ENCODE data around the gene TMEFF1.

DNA sequence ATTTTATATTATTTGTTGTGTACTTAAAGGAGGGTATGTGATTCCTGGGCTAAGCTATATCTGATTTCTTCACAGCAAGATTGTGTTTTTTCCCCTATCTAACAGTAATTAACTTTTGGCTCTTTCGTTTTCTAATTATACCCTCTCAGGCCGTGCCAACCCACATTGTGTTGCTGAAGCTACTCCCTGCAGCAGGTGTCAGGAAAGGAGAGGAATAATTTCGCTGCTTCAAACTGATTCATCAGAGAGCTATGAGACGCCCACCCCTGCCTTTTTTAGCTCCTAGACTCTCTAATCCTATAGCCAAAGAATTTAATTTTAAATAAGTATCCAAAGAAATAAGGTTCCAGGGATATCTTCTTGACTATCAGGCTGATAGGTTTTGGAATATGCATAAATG lies 108.7 kb downstream of the TMEFF1 start:
- TF ChIP-seq, protein P1, sequence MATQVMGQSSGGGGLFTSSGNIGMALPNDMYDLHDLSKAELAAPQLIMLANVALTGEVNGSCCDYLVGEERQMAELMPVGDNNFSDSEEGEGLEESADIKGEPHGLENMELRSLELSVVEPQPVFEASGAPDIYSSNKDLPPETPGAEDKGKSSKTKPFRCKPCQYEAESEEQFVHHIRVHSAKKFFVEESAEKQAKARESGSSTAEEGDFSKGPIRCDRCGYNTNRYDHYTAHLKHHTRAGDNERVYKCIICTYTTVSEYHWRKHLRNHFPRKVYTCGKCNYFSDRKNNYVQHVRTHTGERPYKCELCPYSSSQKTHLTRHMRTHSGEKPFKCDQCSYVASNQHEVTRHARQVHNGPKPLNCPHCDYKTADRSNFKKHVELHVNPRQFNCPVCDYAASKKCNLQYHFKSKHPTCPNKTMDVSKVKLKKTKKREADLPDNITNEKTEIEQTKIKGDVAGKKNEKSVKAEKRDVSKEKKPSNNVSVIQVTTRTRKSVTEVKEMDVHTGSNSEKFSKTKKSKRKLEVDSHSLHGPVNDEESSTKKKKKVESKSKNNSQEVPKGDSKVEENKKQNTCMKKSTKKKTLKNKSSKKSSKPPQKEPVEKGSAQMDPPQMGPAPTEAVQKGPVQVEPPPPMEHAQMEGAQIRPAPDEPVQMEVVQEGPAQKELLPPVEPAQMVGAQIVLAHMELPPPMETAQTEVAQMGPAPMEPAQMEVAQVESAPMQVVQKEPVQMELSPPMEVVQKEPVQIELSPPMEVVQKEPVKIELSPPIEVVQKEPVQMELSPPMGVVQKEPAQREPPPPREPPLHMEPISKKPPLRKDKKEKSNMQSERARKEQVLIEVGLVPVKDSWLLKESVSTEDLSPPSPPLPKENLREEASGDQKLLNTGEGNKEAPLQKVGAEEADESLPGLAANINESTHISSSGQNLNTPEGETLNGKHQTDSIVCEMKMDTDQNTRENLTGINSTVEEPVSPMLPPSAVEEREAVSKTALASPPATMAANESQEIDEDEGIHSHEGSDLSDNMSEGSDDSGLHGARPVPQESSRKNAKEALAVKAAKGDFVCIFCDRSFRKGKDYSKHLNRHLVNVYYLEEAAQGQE (IDR thresholded peaks at IDR 0.05; ENCODE audit: low read depth, low read length), result no peak
- TF ChIP-seq ZNF274 (IDR thresholded peaks at IDR 0.05; ENCODE audit: insufficient read depth, insufficient read length) (no peak), POLR2A (IDR thresholded peaks at IDR 0.05; ENCODE audit: low read depth, low read length) (no peak), POLR2AphosphoS2 (IDR thresholded peaks at IDR 0.05; ENCODE audit: low read depth, low read length) (no peak), POLR2AphosphoS5 (IDR thresholded peaks at IDR 0.05; ENCODE audit: low read length) (no peak), CHD4 (IDR thresholded peaks at IDR 0.05) (no peak), GABPA (IDR thresholded peaks at IDR 0.05; ENCODE audit: low read depth) (no peak), IRF4 (IDR thresholded peaks at IDR 0.05; ENCODE audit: low read depth, low read length) (no peak), RFX5 (IDR thresholded peaks at IDR 0.05; ENCODE audit: low read depth, low read length) (no peak)
- TF ChIP-seq, protein P2, sequence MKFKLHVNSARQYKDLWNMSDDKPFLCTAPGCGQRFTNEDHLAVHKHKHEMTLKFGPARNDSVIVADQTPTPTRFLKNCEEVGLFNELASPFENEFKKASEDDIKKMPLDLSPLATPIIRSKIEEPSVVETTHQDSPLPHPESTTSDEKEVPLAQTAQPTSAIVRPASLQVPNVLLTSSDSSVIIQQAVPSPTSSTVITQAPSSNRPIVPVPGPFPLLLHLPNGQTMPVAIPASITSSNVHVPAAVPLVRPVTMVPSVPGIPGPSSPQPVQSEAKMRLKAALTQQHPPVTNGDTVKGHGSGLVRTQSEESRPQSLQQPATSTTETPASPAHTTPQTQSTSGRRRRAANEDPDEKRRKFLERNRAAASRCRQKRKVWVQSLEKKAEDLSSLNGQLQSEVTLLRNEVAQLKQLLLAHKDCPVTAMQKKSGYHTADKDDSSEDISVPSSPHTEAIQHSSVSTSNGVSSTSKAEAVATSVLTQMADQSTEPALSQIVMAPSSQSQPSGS (IDR thresholded peaks at IDR 0.05; ENCODE audit: low read length), result no peak
- TF ChIP-seq, protein P3, sequence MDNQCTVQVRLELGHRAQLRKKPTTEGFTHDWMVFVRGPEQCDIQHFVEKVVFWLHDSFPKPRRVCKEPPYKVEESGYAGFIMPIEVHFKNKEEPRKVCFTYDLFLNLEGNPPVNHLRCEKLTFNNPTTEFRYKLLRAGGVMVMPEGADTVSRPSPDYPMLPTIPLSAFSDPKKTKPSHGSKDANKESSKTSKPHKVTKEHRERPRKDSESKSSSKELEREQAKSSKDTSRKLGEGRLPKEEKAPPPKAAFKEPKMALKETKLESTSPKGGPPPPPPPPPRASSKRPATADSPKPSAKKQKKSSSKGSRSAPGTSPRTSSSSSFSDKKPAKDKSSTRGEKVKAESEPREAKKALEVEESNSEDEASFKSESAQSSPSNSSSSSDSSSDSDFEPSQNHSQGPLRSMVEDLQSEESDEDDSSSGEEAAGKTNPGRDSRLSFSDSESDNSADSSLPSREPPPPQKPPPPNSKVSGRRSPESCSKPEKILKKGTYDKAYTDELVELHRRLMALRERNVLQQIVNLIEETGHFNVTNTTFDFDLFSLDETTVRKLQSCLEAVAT (IDR thresholded peaks at IDR 0.05), result no peak
- TF ChIP-seq, protein P4, sequence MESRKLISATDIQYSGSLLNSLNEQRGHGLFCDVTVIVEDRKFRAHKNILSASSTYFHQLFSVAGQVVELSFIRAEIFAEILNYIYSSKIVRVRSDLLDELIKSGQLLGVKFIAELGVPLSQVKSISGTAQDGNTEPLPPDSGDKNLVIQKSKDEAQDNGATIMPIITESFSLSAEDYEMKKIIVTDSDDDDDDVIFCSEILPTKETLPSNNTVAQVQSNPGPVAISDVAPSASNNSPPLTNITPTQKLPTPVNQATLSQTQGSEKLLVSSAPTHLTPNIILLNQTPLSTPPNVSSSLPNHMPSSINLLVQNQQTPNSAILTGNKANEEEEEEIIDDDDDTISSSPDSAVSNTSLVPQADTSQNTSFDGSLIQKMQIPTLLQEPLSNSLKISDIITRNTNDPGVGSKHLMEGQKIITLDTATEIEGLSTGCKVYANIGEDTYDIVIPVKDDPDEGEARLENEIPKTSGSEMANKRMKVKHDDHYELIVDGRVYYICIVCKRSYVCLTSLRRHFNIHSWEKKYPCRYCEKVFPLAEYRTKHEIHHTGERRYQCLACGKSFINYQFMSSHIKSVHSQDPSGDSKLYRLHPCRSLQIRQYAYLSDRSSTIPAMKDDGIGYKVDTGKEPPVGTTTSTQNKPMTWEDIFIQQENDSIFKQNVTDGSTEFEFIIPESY (IDR thresholded peaks at IDR 0.05), result no peak
- TF ChIP-seq, protein P5, sequence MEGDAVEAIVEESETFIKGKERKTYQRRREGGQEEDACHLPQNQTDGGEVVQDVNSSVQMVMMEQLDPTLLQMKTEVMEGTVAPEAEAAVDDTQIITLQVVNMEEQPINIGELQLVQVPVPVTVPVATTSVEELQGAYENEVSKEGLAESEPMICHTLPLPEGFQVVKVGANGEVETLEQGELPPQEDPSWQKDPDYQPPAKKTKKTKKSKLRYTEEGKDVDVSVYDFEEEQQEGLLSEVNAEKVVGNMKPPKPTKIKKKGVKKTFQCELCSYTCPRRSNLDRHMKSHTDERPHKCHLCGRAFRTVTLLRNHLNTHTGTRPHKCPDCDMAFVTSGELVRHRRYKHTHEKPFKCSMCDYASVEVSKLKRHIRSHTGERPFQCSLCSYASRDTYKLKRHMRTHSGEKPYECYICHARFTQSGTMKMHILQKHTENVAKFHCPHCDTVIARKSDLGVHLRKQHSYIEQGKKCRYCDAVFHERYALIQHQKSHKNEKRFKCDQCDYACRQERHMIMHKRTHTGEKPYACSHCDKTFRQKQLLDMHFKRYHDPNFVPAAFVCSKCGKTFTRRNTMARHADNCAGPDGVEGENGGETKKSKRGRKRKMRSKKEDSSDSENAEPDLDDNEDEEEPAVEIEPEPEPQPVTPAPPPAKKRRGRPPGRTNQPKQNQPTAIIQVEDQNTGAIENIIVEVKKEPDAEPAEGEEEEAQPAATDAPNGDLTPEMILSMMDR (IDR thresholded peaks at IDR 0.05 in 2 of 3, conservative IDR thresholded peaks at IDR 0.05 in 1 of 3; ENCODE audit: control insufficient read depth in 2 of 3, extremely low read depth in 1 of 3, insufficient read depth in 1 of 3, low read depth in 3 of 3, low read length in 3 of 3), result no peak

All from GM12878 (cell line).